K562 (cell line): ENCODE data around the gene NAV2. TPM values are rescaled to one million over a fixed set of nuclear protein-coding genes. Genes with fewer than 3 reads are reported as not detected.

Experiments
- BHLHE40 ChIP-seq: IDR thresholded peaks from 2 replicates; pipeline ENCODE4 v1.6.1; 2011; ENCODE audit warnings: low read length, improper control_type of control experiment
- CBX5 ChIP-seq: IDR thresholded peaks from 2 replicates; pipeline ENCODE4 v1.6.1; 2014; ENCODE audit warnings: low read depth, borderline replicate concordance
- CHAMP1 ChIP-seq: fragments of 450-650 bp; IDR thresholded peaks from 2 replicates; pipeline ENCODE4 v1.6.1; 2016; ENCODE audit warnings: mild to moderate bottlenecking
- COPS2 ChIP-seq: fragments of 450-650 bp; conservative IDR thresholded peaks from 2 replicates; pipeline ENCODE4 v1.6.1; 2016; ENCODE audit warnings: mild to moderate bottlenecking, moderate library complexity
- CREB3 ChIP-seq: fragments of 450-650 bp; conservative IDR thresholded peaks from 2 replicates; pipeline ENCODE4 v1.6.1; 2016; ENCODE audit warnings: missing genetic modification characterization, low read depth, mild to moderate bottlenecking, missing compliant biosample characterization, moderate library complexity
- ETV6 ChIP-seq, 3 experiments: fragments of 150-350 bp in 1 of 3; sonication (generic) in 1 of 3; formaldehyde crosslinking in 1 of 3; IDR thresholded peaks; 2 replicates each; pipeline versions ENCODE4 v1.6.1 to v1.8.0; 2014 to 2022; ENCODE audit warnings: borderline replicate concordance in 2 of 3, low read depth in 2 of 3, antibody characterized with exemption in 1 of 3, low read length in 1 of 3, mild to moderate bottlenecking in 1 of 3, missing genetic modification reagents in 1 of 3
- GATAD2B ChIP-seq: fragments of 450-650 bp; IDR thresholded peaks from 2 replicates; pipeline ENCODE4 v1.6.1; 2017; ENCODE audit warnings: mild to moderate bottlenecking, borderline replicate concordance
- NFATC3 ChIP-seq: fragments of 450-650 bp; IDR thresholded peaks from 2 replicates; pipeline ENCODE4 v1.6.1; 2017; ENCODE audit warnings: mild to moderate bottlenecking
- NR2F6 ChIP-seq: fragments of 450-650 bp; formaldehyde crosslinking; IDR thresholded peaks from 2 replicates; pipeline ENCODE4 v1.4.0; 2020; ENCODE audit warnings: mild to moderate bottlenecking
- OTX1 ChIP-seq: fragments of 450-650 bp; formaldehyde crosslinking; IDR thresholded peaks from 2 replicates; pipeline ENCODE4 v1.4.0; 2022; ENCODE audit warnings: mild to moderate bottlenecking
- SLC30A9 ChIP-seq: fragments of 250-450 bp; sonication (Bioruptor Pico); IDR thresholded peaks from 2 replicates; pipeline ENCODE4 v1.8.0; 2022; ENCODE audit warnings: mild to moderate bottlenecking, moderate library complexity
- STAT5B ChIP-seq: fragments of 250-450 bp; sonication (Bioruptor Pico); IDR thresholded peaks from 2 replicates; pipeline ENCODE4 v1.8.0; 2021; ENCODE audit warnings: mild to moderate bottlenecking, inconsistent platforms
- THRB ChIP-seq: fragments of 450-650 bp; formaldehyde crosslinking; conservative IDR thresholded peaks from 2 replicates; pipeline ENCODE4 v1.4.0; 2022; ENCODE audit warnings: mild to moderate bottlenecking, missing genetic modification characterization
- ZBTB1 ChIP-seq: sonication (generic); formaldehyde crosslinking; IDR thresholded peaks from 2 replicates; pipeline ENCODE4 v1.8.1; 2023; ENCODE audit warnings: missing genetic modification reagents, low read depth, mild to moderate bottlenecking, borderline replicate concordance
- ZBTB49 ChIP-seq: sonication (generic); formaldehyde crosslinking; IDR thresholded peaks from 2 replicates; pipeline ENCODE4 v1.8.0; 2022; ENCODE audit warnings: missing genetic modification reagents, mild to moderate bottlenecking, borderline replicate concordance
- ZNF197 ChIP-seq: fragments of 200-800 bp; sonication (Bioruptor generic); IDR thresholded peaks from 2 replicates; pipeline ENCODE4 v1.6.1; 2016; ENCODE audit warnings: low read depth, missing genetic modification characterization, missing compliant biosample characterization
- ZNF280A ChIP-seq: fragments of 450-650 bp; IDR thresholded peaks from 2 replicates; pipeline ENCODE4 v1.6.1; 2018; ENCODE audit warnings: mild to moderate bottlenecking, low read depth; ENCODE audit not compliant: partially characterized antibody
- ZNF551 ChIP-seq: fragments of 250-450 bp; sonication (Bioruptor Pico); IDR thresholded peaks from 2 replicates; pipeline ENCODE4 v1.5.0; 2021; ENCODE audit warnings: mild to moderate bottlenecking, moderate library complexity
- polyA plus RNA-seq, 8 experiments: library from polyadenylated mRNA; depleted of rRNA in 4 of 8; stranded (reverse) in 5 of 8; unstranded in 3 of 8; fragments of >200 nt; fragmentation: Nextera tagmentation in 2 of 8; fragmentation: Illumina TruSeq in 1 of 8; extraction: Ambion mirVana in 2 of 8; extraction: Trizol in 1 of 8; gene quantifications; 2 replicates each; pipeline versions ENCODE4 v1.2.1 to v1.2.3, GENCODE V29; 2011 to 2014; ENCODE audit warnings: inconsistent platforms in 1 of 8, missing spikeins in 1 of 8
- total RNA-seq, 7 experiments: library from RNA; depleted of rRNA in 6 of 7; stranded (reverse); fragments of >200 nt in 6 of 7; fragmentation: Illumina TruSeq in 2 of 7; extraction: Trizol in 2 of 7; gene quantifications; 2 replicates each; pipeline versions ENCODE4 v1.2.1 to v1.2.3, GENCODE V29; 2011 to 2021; ENCODE audit warnings: low replicate concordance in 1 of 7

The NAV2 gene
- total and polyA plus RNA-seq, 9 of the 15 experiments (the other 6 are each of a cell fraction or from before 2014, with no cell fraction given), result 0.03 to 0.35 (median 0.05) TPM

- TF ChIP-seq ZNF551 (CRISPR knock-in tag) (no peak), CBX5 (no peak), NFATC3 (no peak), ZBTB1 (CRISPR knock-in tag) (no peak), BHLHE40 (peak; percentile 94), SLC30A9 (CRISPR knock-in tag) (no peak), ZBTB49 (CRISPR knock-in tag) (no peak), CHAMP1 (no peak), NR2F6 (CRISPR knock-in tag) (no peak), ZNF280A (no peak), ETV6 (IDR thresholded peaks at IDR 0.05; ENCODE audit: borderline replicate concordance in 1 of 2, low read depth in 2 of 2, low read length in 1 of 2) (no peak), ETV6 (CRISPR knock-in tag; IDR thresholded peaks at IDR 0.05; ENCODE audit: borderline replicate concordance) (0 out of 2 replicates have a peak, but pooled peaks have one; percentile 64), CREB3 (tag) (no peak), COPS2 (no peak), OTX1 (no peak), ZNF197 (CRISPR knock-in tag) (no peak), THRB (no peak), GATAD2B (no peak), STAT5B (CRISPR knock-in tag) (no peak)
These were observed 399.9 kb downstream of the NAV2 start (continued) for GRCh38 chr11:20112291-20113148.
